GM21423 (cell line): ENCODE data around the gene RAB3GAP1.
"Not testable (repeated sequence)": the region's sequence is repeated elsewhere in the genome, so short reads cannot be mapped to it uniquely, and the experiment has no call there.

ENCODE experiments used
- ATAC-seq: cut with Tn5 transposase; IDR thresholded peaks from one replicate; pipeline ENCODE4 v1.9.1; 2021; ENCODE audit warnings: mild to moderate bottlenecking, moderate library complexity; ENCODE audit not compliant: unreplicated experiment

RAB3GAP1 gene

DNA sequence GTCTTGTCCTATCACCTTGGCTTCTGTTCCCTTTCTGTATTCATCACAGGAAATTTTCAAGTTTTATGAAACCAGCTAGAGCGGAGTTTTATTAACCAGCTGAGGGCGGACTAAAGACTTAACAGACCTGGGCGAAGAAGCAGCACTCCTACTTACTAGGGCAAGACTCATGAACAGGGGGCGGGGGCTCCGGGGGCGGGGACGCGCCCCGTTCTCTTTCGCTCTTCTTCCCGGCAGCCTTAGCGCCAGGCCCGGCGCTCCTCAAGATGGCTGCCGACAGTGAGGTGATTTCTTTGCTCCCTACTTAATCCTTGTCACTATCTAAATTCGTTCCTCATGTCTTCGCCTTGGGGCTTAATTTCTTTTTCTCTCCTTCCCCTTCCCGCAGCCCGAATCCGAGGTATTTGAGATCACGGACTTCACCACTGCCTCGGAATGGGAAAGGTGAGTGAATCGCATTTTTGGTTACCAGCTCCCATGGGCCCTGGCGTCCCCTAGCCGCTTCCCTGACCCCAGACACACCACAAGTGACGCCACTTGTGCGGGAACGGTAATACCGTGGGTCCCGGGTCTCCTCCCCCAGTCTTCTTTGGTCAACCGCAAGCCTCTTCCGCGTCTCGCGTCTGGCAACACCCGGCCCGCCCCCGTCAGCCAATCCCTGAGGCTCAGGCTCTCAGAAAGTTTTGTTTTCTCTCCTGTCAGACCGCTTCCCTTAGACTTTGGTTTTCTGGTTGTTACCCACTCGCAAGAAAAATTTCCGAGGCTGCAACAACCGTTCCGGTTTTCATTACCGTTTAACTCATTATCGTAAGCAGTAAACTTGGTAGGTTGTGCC lies at the start of gene RAB3GAP1:
Gene RAB3GAP1 (plus strand): TSS at position 251 of the 835 bp plus-strand sequence. CDS start 16 bp downstream, at position 267.
- peak; percentile 81 for ATAC-seq

DNA sequence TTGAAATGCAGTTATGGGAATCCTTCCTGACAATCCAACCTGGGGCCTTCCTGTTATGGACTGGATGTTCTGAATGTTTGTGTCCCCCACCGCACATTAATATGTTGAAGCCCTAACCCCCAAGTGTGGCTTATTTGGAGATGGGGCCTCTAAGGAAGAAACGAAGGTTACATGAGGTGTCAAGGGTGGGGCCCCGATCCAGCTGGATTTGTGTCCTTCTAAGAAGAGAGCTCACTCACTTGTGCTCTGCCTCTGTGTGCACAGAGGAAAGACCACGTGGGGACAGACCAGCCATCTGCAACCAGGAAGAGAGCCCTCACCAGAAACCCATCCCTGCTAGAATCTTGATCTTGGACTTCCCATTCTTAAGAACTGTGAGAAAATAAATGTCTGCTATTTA lies 49.3 kb upstream of the RAB3GAP1 start:
- no peak for ATAC-seq

DNA sequence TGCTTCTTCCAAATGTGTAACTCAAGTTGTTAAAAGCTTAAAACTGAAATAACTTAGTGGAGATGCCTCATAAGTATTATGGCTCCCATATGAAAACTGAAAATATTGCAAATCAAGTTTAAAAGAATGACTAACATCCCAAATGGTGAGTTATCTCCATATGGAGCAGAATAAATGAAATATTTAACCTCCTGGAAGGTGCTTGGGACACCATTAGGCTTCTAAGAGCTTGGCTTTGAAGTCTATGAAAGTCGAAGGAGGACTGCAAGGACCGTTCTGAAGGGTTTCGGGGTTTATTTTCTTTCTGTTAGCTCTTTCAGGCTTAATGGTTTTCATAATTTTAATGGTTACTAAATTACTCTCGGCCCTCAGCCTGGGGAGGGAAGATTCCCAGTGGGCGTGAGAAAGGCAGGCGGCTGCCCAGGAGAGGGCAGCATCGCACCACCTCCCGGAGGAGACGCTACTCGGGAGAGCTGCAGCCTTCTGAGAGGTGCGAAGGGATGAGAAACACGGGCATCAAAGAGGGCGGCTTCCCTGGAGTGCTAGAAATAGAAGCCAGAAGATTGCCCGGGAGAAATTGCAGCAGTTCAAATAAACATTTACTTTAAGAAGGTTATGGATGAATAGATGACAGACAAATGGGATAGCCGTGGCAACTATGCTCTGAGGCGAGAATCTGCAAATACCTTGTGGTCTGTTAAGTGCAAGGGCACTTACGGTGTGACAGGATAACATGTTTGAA lies 47.9 kb upstream of the RAB3GAP1 start:
- peak; percentile 88 for ATAC-seq

DNA sequence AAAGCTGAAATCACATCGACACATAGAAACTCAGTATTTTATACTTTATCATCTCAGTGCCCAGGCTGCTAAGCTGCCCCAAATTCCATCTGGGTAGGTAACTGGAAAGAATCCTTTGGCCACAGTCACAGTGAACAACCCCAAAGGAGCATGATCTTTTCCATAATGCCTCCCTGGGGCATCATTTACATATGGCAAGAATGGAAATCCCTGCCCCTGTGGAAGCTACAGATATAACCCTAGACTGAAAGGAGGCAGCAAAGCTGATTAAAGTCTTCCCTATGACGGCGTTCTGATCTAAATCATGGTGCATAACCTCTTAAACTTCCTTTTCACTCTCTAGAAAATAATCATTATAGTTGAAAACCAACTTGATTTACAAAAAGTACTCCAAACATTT lies 46.3 kb upstream of the RAB3GAP1 start:
- no peak for ATAC-seq

DNA sequence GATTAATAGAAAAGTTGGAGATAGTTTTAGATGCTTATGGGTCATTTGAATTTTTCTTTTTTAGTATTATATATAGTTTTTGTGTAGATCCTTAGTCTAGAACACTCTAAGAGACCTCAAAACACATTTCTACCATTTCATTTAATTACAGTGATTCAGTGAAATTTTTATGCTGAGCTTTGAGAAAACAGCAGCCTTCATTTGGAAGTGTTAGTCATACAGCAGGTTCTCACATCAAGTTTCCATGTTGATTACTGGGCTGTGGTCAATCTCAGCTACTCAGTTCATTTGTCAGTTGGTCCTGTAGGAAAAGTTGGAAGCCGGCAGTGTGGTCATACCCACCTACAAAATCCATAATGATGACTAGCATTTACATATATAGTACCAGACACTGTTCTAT lies 42.8 kb upstream of the RAB3GAP1 start:
- no peak for ATAC-seq

DNA sequence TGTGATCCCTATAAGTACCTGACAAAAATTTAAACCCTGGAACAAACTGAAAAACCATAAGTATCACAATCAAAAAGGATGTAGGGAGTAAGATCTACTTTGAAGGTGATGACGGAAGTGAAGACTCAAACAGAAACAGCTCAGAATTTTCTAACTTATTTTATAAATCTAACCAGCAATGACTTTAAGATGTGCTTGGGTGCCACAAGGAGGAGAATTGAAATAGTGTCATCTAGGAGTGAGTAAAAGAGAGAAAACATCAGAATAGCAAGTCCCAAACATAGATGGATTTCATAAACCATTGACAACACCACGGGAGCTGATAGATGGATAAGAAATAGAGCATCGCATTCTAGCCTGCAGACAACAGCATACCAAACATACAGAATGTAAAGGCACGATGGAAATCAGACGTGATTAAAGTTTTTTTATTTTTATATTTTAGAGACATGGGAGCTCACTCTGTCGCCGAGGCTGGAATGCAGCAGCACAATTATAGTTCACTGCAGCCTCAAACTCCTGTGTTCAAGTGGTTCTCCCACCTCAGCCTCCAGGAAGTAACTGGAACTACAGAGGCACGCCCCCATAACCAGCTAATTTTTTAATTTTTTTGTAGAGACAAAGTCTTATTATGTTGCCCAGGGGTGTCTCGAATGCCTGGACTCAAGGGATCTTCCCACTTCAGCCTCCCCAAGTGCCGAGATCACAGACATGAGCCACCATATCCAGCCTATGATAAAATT lies 41.7 kb upstream of the RAB3GAP1 start:
- ATAC-seq = no peak

DNA sequence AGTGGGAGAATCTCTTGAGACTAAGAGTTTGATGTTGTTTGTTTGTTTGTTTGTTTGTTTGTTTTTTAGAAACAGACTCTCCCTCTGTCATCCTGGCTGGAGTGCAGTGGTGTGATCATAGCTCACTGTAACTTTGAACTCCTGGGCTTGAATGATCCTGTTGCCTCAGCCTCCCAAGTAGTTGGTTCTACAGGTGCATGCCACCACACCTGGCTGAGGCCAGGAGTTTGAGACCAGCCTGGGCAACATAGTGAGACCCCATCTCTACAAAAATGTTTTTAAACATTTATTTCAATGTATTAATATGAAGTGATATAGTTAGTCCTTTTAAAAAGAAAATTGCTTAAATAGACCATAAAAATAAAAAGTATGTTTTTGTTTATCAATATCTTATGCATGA lies 40.5 kb upstream of the RAB3GAP1 start:
- ATAC-seq = no peak

DNA sequence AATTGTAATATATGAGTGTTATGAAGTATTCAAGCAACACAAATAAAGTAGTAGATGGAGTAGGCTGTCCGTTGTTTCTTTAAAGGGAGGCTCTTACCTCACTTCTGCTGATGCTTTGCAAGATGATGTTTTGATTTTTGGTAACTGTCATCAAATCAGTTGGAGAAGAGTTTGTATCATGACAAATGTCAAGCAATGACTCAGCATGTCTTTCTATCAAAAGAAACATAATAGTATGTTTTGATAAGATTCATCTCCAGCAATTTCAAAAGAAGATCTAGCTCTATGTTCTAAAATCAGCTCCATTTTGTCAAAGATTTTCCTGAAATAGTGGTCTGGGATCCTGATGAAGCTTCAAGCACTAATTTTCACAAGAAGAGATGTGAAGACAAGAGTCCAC lies 30.5 kb upstream of the RAB3GAP1 start:
- ATAC-seq = no peak

DNA sequence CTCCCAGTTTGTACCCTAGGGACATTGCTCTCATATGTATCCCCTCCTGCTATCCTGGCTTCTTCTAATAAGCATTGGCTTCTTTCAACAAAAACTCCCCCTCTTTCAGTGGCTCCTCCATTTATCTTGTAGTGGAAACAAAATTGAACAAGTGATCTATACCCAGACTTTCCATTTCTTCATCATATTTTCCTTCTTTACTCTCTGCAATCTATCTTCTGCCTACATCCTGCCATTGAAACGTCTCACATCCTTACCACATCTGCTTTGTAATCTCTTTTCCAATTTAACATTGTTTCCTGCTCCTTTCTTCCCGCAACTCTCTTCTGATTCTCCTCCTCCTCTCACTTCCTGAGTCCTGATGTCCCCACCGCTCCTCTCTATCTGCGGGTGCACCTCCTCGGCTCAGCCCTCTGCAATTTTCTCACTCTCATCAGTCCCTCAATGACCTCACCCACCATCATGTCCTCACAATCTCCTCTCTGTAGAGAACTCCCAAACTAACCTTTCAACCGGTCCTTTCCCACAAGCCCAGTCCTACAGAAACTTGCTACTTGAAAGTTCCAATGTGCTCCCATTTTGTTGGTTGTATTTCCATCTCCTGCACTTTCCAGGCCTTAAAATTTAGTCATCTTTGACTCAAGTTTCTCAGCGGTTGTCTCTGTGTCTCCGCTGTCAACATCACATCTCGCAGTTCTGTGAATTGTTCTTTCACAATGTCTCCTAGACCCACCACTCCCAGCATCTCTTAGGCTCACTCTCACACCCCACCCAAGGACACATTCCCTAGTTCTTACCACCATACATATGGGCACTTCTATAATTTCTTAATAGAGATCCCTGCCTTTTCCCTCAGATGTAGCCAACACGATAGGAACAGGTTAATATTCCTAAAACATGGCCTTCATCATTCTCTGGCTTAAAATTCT lies 28.9 kb upstream of the RAB3GAP1 start:
- no peak for ATAC-seq

DNA sequence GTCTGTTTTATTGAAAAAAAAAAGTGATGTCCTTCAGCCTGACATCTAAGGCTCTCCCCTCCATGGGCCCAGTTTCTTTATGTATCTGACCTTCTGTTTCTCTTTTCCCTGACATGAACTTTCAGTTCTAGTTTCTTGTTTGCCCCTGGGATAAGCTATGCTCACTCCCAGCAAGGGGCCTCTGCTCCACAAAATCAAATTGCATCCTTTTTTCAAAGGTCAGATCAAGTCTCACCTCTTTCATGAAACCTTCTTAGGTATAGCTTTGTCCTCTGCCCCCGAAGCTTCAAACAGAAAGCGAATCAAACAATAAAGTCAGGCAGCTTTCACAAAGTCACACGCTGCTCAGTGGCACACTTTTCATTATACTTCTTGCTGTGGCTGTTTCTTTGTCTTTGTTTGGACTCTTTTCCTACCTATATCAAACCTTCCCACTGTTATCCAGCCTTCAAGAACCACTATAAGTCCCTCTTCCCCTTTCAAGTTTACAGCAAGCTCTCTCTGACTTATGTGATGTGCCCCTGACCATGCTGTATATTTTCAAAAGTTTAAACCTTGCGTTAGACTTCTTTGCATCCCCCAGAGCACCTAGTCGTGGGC lies 28.1 kb upstream of the RAB3GAP1 start:
- no peak for ATAC-seq

DNA sequence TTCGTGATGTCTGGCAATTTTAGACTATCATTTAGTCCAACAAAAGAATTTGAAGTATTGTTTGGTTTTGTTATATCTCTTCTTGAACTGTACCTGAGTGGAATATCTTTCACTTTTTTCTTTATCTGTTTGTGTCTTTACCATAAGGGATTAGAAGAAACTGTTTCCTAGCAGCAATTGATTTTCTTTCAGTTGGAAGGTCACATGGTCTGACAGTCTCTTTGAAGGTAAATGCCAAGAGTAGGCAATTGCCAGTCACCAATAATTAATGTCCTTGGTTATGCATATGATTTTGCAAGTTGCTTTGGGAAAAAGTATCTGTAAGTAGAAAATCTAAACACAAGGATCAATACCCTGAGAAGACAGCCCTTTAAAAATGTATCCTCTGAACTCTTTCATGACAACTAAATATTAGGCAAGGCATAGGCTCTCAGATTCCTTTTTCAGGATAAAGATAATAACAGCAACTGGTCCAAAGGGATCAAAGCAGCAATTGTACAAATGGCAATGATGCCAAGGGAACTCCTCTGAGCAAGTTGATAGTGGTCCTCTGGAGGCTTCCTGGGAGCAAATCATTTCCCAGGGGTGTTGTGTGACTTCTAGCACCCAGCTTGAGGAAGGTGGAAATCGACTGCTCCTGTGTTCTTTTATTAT lies 22.5 kb upstream of the RAB3GAP1 start:
- ATAC-seq = no peak

DNA sequence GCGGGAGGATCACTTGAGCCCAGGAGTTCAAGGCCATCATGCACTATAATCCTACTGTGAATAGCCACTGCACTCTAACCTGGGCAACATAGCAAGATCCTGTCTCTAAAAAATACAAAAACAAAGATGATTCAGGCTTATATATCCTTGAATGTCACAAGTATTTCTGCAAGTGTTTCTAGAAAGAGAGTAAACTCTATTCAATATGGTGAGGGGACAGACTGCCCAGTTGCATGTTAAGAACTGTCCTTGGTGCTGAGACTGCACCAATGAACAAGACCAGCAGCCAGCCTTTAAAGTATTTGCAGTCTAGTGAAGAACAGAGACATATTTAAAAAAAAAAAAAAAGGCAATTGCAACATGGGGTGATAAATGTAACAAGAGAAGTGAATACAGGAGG lies 21.3 kb upstream of the RAB3GAP1 start:
- no peak for ATAC-seq

DNA sequence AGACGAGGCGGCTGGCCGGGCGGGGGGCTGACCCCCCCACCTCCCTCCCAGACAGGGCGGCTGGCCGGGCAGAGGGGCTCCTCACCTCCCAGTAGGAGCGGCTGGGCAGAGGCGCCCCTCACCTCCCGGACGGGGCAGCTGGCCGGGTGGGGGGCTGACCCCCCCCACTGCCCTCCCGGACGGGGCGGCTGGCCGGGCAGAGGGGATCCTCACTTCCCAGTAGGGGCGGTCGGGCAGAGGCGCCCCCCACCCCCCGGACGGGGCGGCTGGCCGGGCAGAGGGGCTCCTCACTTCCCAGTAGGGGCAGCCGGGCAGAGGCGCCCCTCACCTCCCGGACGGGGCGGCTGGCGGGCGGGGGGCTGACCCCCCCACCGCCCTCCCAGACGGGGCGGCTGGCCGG lies 18.9 kb upstream of the RAB3GAP1 start:
- not testable (repeated sequence) for ATAC-seq

DNA sequence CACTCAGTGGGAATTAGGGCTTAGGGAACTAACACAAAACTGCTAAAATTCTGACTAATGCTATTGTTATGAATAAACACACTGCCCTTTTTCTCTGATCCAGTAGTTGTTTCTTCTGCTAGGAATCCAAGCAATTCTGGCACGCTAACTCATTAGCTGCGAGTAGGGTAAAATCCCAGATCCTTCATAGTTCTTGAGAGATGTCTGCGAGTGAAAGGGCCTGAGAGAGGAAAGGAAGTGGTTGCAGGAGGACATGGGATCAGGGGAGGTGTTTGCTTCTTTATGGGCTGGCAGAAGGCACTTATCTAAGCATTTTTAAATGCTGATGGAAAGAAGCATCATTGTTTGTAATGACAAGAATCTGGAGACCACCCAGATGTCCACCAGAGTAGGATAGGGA lies 14.3 kb upstream of the RAB3GAP1 start:
- ATAC-seq = no peak

DNA sequence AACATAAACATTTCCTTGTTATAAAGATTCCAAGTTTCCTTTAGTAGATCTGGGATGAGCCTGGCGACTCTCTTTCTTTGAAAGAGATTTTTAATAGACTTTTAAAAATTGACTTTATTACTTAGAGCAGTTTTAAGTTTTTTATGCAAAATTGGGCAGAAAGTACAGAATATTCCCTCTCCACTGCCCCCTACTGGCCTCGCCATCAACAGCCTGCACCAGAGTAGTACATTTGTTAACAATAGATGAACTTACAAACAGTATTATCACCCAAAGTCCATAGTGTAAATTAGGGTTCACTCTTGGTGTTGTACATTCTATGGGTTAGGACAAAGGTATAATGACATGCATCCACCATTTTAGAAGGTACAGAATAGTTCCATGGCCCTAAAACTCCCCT lies 8.7 kb upstream of the RAB3GAP1 start:
- ATAC-seq = no peak

DNA sequence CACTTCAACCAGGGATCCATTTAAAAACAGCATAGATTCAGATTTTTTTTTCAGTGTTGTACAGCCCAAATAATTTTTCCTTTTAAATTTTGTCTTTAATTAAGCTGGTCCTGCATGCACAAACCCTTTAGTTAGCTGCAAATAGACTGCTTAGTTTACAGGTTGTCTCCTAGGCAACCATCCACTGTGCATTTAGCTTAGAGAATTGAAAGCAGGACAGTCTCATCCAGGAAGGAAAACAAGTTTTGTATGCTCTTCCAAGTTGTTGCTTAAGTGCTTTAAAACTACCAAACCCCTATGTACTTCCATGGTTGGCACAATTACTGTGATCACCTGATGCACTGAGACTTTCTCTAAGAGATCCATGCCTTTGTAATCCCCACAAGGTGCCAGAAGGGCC lies 4.8 kb upstream of the RAB3GAP1 start, which contains the start of gene MAP3K19:
Gene MAP3K19 (minus strand): TSS at position 148 of the 400 bp plus-strand sequence. CDS start 22,800 bp downstream, outside the sequence.
- no peak for ATAC-seq

DNA sequence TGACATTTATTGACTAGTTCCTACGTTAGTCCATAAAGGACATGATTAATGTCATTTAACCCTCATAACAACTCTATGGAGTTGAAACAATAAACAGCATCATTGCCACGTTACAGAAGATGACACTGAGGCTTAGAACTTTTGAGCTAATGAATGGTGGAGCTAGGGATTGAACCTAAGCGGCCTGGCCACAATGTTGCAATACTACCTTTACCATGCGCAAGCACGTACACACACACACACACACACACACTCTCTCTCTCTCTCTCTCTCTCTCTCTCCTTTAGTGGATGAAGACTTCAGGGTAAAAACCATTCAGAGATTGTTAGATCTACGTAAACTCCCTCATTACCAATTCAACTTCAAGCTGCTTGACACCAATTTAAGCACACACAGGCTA lies 4.0 kb upstream of the RAB3GAP1 start:
- no peak for ATAC-seq

DNA sequence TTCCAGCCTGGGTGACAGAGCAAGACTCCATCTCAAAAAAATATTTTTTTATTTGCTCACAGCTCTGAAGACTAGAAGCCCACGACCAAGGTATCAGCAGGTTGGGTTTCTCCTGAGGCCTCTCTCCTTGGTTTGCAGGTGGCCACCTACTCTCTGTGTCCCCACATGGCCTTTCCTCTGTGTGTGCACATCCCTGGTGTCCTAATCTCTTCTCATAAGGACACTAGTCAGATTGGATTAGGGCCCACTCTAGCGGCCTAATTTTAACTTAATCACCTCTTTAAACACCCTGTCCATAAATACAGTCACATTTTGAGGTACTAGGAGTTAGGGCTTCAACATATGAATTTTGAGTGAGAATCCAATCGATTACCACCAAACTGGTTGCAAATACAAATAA lies 2.0 kb upstream of the RAB3GAP1 start:
- ATAC-seq = no peak

DNA sequence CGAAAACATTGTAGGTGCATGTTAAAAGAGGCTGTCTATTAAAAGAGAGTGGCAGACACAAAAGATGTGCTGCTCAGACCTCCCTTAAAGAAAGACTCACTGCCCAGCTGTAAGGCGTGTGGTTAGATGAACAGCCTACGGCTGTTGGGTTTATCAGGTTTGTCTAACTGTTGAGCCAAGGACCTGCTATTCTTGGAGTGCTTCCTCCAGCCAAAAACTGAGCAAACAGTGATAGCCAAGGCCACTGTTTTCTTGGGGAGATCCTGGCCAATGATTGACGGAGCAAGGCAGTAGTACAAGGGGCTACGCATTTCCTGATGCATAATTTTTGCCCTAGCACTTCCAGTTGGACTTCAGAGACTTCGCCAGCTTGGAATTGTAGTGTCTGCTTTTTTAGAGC lies 1.4 kb upstream of the RAB3GAP1 start:
- ATAC-seq = no peak
